ENCODE data around the gene ST7L. TPM values are rescaled to one million over a fixed set of nuclear protein-coding genes. Genes with fewer than 3 reads are reported as not detected.

Gene ST7L
- total and polyA plus RNA-seq, 11 donors, result 6.9 to 20.3 (median 13.7) TPM

DNA sequence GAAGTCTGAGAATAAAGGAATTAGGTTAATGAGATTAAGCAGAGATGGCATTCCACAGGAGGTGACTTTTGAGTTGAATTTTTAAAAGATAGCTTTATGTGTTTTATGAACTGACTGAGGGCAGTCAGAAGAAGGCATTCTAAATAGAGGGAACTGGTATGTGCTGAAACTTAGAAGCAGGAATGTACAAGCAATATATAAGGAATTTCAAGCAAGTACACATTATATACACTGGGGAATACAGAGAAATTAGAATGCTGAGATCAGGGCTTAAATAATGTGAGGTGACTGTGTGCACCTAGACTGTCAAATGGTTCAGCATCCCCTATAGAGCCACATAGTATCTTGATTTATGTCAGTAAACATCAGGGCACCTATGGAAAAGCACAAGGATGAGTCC is 90.9 kb downstream of the ST7L start:
- intact Hi-C loops (cut with DNase I), result no loop called here
- Histone ChIP-seq H3K4me3 (no peak overlapping the region), H3K9me3 (no peaks in the 10 kb centered on the region), H3K27ac (no peak overlapping the region), H3K27me3 (no peaks in the 10 kb centered on the region), H3K36me3 (peaks cover 0 to 44% (median 26%) of the 10 kb centered on the region in 9 donors), H3K4me1 (peaks cover 0 to 50% (median 6%) of the 10 kb centered on the region in 12 donors)
- TF ChIP-seq, protein P1, sequence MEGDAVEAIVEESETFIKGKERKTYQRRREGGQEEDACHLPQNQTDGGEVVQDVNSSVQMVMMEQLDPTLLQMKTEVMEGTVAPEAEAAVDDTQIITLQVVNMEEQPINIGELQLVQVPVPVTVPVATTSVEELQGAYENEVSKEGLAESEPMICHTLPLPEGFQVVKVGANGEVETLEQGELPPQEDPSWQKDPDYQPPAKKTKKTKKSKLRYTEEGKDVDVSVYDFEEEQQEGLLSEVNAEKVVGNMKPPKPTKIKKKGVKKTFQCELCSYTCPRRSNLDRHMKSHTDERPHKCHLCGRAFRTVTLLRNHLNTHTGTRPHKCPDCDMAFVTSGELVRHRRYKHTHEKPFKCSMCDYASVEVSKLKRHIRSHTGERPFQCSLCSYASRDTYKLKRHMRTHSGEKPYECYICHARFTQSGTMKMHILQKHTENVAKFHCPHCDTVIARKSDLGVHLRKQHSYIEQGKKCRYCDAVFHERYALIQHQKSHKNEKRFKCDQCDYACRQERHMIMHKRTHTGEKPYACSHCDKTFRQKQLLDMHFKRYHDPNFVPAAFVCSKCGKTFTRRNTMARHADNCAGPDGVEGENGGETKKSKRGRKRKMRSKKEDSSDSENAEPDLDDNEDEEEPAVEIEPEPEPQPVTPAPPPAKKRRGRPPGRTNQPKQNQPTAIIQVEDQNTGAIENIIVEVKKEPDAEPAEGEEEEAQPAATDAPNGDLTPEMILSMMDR (IDR thresholded peaks at IDR 0.05), result no peak
- TF ChIP-seq POLR2A (IDR thresholded peaks at IDR 0.05), result no peak
- DNase-seq (no peak), ATAC-seq (no peak)

DNA sequence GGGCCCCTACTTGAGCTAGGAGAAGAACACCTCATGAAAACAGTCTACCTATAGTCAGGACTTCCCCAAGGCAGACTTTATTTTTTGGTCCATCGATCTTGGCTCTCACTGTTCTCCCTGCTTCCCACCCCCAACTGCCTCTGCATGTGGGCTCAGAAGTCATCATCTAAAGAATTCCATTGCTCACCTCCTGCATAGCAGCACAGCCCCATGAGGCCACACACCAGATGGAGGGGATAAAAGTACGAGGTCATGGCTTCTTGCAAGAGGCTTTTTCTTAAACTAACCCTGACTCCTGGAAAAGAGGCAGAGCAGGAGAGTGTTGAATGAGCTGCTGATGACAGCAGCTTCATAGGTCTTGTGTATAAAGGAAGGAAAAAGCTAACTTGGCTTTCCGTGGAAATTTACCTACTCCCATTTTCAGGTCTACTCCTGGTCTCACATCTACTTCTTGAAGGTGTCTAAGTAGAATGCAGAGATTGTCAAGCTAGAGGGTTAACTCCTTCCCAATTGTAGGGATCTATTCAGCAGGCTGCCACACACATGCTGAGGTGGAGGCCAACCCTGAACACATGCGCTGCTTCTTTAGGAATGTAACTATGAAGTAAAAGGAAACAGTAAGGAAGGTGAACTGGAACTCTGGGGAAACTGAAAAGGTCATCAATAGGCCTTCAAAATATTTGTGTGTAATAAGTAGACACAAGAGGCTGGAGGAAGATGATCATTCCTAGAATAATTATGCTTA is 91.5 kb downstream of the ST7L start:
- no peak for DNase-seq

DNA sequence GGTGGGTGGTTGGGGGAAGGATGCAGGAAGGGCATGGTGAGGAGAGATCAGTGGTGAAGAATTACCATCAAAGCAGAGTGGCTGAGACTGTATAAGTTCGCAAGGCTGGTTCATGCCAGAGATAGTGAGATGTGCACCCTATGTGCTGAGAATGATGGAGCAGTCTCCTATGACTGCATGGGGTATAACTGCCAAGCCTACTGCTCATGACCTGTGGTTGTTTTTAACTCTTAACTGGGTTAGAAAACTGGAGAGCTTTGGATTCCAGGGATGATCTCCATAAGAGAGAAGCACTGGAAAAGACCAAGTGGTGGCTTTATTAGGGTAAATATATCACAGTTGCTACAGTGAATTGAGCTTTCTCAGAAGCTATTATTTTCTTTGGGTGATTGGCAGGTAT is 94.0 kb downstream of the ST7L start:
- Histone ChIP-seq H3K36me3 (peaks cover 0 to 44% (median 26%) of the 10 kb centered on the region in 9 donors), H3K27me3 (no peaks in the 10 kb centered on the region), H3K27ac (peak overlapping the region in 4 of 12 donors; percentile 44 to 81 (median 70)), H3K9me3 (no peaks in the 10 kb centered on the region), H3K4me1 (peaks cover 0 to 24% (median 6%) of the 10 kb centered on the region in 12 donors), H3K4me3 (no peak overlapping the region)
- 64 to 93% (median 76%) methylated on average over 1 of the region's 1 CpG for WGBS, 4 donors
- no peak for ATAC-seq
- intact Hi-C loops (cut with DNase I), result no loop called here
- DNase-seq, result no peak
- TF ChIP-seq POLR2A (IDR thresholded peaks at IDR 0.05), result no peak
- TF ChIP-seq, protein P1 (IDR thresholded peaks at IDR 0.05), result no peak

More for the DNA sequence above, 91.5 kb downstream of the ST7L start:
- no peak for TF ChIP-seq POLR2A (IDR thresholded peaks at IDR 0.05)
- no peak for ATAC-seq
- intact Hi-C loops (cut with DNase I), result no loop called here
- no peak overlapping the region for H3K27ac ChIP-seq
- peaks cover 0 to 44% (median 26%) of the 10 kb centered on the region in 9 donors for H3K36me3 ChIP-seq
- H3K4me3 ChIP-seq, result no peak overlapping the region
- no peaks in the 10 kb centered on the region for H3K9me3 ChIP-seq
- WGBS, 4 donors, result 61 to 71% (median 66%) methylated on average over 4 of the region's 4 CpGs
- no peaks in the 10 kb centered on the region for H3K27me3 ChIP-seq
- H3K4me1 ChIP-seq, result peaks cover 0 to 45% (median 6%) of the 10 kb centered on the region in 12 donors

DNA sequence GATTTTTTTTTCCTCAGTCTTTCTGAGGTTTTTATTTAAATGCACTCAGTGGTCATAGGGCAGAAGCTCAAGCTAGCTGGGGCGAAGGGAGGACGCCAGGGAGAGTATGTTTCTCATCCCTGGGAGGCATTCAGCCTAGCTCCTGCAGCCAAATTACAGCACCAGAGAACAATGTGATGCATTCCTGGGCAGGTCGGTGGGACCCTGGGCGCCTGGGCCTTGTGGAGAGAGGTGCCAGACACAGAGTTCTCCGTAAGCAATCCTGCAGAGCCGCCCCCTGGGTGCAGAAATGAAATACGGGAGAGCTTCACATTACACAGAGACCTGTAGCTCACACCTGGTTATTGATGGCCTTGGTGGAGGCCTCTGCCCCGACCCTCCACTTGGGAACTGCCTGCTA is 94.7 kb downstream of the ST7L start:
- no peaks in the 10 kb centered on the region for H3K27me3 ChIP-seq
- peak overlapping the region in 5 of 12 donors; percentile 44 to 81 (median 66) for H3K27ac ChIP-seq
- peak; percentile 65 to 94 (median 81) for ATAC-seq
- intact Hi-C loops (cut with DNase I), result no loop called here
- TF ChIP-seq, protein P1 (IDR thresholded peaks at IDR 0.05), result peak in 2 of 12 donors; percentile 26 to 32
- TF ChIP-seq POLR2A (IDR thresholded peaks at IDR 0.05), result no peak
- 34 to 51% (median 39%) methylated on average over 5 to 8 of the region's 8 CpGs for WGBS, 4 donors
- peaks cover 0 to 37% (median 26%) of the 10 kb centered on the region in 9 donors for H3K36me3 ChIP-seq
- H3K4me3 ChIP-seq, result no peak overlapping the region
- peaks cover 0 to 26% (median 6%) of the 10 kb centered on the region in 12 donors for H3K4me1 ChIP-seq
- H3K9me3 ChIP-seq, result no peaks in the 10 kb centered on the region
- peak in 3 of 5 donors; percentile 41 to 62 (median 53) for DNase-seq

Measured in heart left ventricle (tissue), 16 donors.